ENCODE results near the gene URM1.

Gene URM1

DNA sequence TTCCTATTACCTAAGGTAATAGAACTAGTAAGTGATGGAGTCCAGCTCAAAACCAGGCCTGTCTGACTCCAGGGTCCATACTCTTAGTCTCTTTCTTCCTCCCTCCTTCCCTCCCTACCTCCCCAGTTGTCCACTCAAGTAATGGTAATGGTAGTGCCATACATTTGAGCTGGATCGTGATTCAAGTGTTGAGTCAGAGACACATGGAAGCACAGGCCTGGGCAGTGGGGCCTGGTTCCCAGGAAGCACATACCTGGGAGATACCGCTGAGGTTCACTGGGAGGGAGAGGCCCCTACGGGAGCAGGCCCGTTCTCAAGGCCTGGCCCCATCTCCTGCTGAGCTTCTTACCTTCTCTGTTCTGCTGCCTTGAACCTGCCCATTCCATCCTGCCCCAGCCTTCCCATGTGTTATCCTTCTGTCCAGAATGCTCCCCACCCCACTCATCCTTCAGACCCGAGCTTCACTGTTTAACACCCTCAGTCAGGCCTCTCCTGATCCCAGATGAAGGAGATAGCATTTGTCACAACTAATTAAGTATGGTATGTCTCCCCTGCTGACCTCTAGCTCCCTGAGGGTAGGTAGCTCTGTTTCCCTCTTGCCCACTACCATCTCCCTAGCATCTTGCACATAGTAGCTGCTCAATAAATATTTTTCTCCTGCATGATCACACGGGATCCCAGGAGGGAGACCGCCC is 13.8 kb downstream of the URM1 start:
- H3K4me1 Mint-ChIP-seq (ENCODE audit: low read depth): no peaks in the 10 kb centered on the region
- peaks cover 3% of the 10 kb centered on the region for H3K36me3 Mint-ChIP-seq (ENCODE audit: low read depth)
- no peak for DNase-seq (ENCODE audit: low spot score)
- H3K9me3 Mint-ChIP-seq: no peaks in the 10 kb centered on the region
- H3K27ac Mint-ChIP-seq: no peak overlapping the region
- H3K27me3 Mint-ChIP-seq (ENCODE audit: low read depth): no peaks in the 10 kb centered on the region
- no peak overlapping the region for H3K4me3 Mint-ChIP-seq

DNA sequence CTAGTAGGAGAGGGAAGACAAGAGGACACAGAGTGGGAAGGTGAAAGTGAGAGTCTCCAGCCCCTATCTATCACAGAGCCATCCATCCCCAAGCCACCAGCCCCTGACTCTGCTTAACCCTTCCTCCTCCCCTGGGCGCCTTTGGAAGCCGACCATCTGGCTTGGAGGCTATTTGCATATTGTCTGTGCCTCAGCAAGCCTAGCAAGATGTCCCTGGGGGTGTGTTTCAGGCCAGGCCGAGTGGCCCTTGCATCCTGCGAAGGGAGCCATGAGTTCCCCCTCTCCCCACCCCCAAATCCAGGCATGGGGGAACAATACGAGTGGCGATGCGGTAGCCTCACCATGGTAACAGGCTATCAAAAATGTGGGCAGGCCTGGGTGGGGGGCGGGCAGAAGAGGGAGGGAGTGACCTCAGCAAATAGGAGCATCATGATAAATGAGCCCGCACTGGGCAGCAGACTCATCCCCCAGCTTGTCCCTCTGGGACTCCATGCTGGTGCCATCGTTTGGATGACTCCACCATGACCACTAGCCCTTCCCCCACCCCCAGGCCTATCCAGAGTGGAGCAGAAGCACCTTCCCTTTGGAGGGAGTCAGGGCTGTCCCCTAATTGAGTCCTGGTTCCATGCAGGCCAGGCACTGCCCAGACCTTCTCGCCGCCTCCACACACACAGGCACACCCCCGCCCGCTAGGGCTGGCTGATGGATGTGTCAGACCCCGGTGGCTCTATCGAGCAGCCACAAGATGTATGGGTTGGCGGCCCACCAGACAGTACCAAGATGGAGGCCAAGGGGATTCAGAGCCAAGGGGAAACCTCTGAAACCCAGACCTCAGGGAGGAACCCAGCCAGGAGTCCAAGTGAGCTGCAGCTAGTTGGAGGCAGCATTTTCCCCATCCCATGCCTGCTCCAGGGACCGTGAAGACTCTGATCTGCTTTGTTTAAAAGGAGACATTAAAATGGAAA is 14.6 kb downstream of the URM1 start:
- H3K36me3 Mint-ChIP-seq (ENCODE audit: low read depth): peaks cover 2% of the 10 kb centered on the region
- DNase-seq (ENCODE audit: low spot score): no peak
- H3K27me3 Mint-ChIP-seq (ENCODE audit: low read depth): no peaks in the 10 kb centered on the region
- H3K4me3 Mint-ChIP-seq: no peak overlapping the region
- H3K4me1 Mint-ChIP-seq (ENCODE audit: low read depth): no peaks in the 10 kb centered on the region
- no peak overlapping the region for H3K27ac Mint-ChIP-seq
- H3K9me3 Mint-ChIP-seq: no peaks in the 10 kb centered on the region

- Mint-ChIP-seq H3K4me3 (no peak overlapping the region), H3K27ac (no peak overlapping the region), H3K9me3 (no peaks in the 10 kb centered on the region), H3K27me3 (ENCODE audit: low read depth) (no peaks in the 10 kb centered on the region), H3K4me1 (ENCODE audit: low read depth) (no peaks in the 10 kb centered on the region), H3K36me3 (ENCODE audit: low read depth) (peaks cover 2% of the 10 kb centered on the region)
- DNase-seq (ENCODE audit: low spot score): no peak
Observed at GRCh38 chr9:128388150-128388549, 17.0 kb downstream of the URM1 start.

DNA sequence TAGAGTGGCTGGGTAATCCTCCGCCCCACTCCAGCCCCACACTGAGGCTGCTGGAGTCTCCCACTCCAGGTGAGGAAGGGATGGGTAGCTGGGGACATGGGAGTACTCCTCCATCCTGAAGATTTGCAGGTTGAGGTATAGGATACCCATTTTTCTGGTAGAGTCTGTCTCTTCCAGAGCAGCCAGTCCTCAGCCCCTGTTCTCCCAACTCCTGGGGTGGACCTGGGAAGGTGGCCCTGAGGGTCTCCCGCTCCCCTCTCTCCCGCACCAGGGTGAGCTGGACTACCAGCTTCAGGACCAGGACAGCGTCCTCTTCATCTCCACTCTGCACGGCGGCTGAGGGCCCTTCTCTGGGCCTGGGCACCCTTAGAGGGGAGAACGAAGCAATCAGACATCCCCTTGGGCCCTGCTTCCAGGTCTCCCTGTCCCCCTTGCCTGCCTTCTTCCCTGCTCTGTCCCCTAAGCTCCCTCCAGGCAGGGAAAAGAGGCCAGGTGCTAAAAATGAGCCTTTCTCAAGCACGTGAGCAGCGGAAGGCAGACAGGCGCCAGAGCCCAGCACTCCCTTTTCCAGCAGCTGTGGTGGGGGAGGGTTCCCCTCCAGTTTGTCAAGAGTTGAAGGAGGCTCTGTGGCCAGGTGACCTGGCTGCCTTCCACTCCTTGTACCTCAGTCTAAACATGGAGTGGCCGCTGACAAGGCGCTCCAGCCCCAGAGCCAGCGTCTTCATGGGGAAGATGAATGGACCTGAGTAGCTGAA is 18.4 kb downstream of the URM1 start:
- no peak overlapping the region for H3K4me3 Mint-ChIP-seq
- H3K36me3 Mint-ChIP-seq (ENCODE audit: low read depth): peaks cover 6% of the 10 kb centered on the region
- H3K27me3 Mint-ChIP-seq (ENCODE audit: low read depth): no peaks in the 10 kb centered on the region
- no peaks in the 10 kb centered on the region for H3K4me1 Mint-ChIP-seq (ENCODE audit: low read depth)
- H3K27ac Mint-ChIP-seq: no peak overlapping the region
- no peak for DNase-seq (ENCODE audit: low spot score)
- H3K9me3 Mint-ChIP-seq: no peaks in the 10 kb centered on the region

DNA sequence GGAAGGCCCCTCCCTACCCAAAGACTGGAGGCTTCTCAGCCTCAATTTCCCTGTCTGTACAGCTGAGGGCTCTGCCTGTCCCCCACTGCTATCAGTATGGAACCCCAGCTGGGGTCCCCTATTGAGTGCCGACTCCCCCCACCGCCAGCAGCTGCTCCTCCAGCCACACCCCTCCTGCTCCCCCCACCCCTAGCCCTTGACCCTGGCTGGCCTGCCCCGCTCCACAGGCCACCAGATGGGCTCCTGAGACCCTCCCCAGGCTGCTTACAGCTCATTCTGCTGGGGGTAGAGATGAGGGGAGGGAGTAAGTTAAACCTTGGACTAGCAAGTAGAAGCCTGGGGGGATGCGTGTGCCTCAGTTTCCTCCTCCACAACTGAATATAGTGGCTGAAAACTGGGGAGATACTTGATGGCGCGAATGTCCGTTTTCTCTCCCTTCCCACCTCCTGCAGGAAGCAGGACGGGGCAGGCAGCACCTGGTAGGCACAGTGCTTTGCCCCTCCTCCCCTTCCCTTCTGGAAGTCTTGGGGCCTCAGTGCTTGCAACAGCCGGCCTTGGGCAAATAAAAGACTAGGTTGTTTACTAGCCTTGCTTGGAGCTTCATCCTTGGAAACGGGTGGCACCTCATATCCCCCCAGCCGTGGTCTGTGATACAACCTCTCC is 19.1 kb downstream of the URM1 start:
- no peaks in the 10 kb centered on the region for H3K4me1 Mint-ChIP-seq (ENCODE audit: low read depth)
- DNase-seq (ENCODE audit: low spot score): no peak
- peaks cover 6% of the 10 kb centered on the region for H3K36me3 Mint-ChIP-seq (ENCODE audit: low read depth)
- H3K9me3 Mint-ChIP-seq: no peaks in the 10 kb centered on the region
- H3K27ac Mint-ChIP-seq: no peak overlapping the region
- no peaks in the 10 kb centered on the region for H3K27me3 Mint-ChIP-seq (ENCODE audit: low read depth)
- H3K4me3 Mint-ChIP-seq: no peak overlapping the region

DNA sequence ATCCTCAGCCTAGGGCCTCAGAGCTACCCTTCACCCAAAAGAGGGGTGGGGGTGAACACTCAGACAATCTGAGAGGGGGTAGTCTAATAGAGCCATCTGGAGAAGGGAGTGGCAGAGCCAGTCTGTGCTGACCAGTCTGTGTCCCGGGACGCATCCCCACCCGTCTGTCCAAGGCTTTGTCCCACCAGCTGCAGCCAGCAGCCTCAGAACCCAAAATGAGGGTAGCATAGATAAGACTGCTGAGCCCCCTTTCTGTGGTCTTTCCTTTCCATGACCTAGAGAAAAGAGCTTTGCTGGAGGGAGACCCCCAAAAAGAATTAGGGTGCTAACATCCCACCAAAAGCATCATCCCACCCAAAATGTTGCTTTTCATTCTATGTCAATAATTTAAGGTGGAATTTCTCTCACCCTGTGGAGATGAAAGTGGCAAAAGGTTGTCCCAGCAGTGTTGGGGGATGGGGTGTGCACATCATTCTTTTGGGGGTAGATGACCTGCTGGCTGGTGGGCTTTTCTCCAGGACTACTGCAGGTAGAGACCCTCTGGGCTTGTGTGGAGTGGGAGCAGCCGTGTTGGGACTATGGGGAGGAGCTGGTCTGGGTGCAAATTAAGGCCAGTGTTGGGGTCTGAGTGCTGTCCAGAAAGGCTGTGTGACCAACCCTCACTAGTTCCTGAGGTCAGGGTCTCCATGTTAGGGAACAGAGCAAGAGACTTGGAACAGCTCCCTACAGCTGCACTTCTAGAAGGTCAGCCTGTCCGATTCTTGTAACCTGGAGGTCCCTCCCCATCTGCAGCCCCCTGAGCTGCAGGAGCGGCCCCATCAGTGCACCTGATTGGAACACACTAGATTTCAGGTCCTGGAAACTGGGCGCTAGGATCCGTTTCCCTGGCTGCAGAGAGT is 19.9 kb downstream of the URM1 start:
- H3K4me1 Mint-ChIP-seq (ENCODE audit: low read depth): no peaks in the 10 kb centered on the region
- H3K36me3 Mint-ChIP-seq (ENCODE audit: low read depth): peaks cover 6% of the 10 kb centered on the region
- DNase-seq (ENCODE audit: low spot score): no peak
- no peak overlapping the region for H3K4me3 Mint-ChIP-seq
- H3K27ac Mint-ChIP-seq: no peak overlapping the region
- no peaks in the 10 kb centered on the region for H3K27me3 Mint-ChIP-seq (ENCODE audit: low read depth)
- H3K9me3 Mint-ChIP-seq: no peaks in the 10 kb centered on the region

GRCh38 chr9:128391956-128392301 is 20.8 kb downstream of the URM1 start:
- peaks cover 2% of the 10 kb centered on the region for H3K4me1 Mint-ChIP-seq (ENCODE audit: low read depth)
- no peak overlapping the region for H3K4me3 Mint-ChIP-seq
- H3K27me3 Mint-ChIP-seq (ENCODE audit: low read depth): peaks cover 3% of the 10 kb centered on the region
- H3K27ac Mint-ChIP-seq: no peak overlapping the region
- no peak for DNase-seq (ENCODE audit: low spot score)
- H3K9me3 Mint-ChIP-seq: no peaks in the 10 kb centered on the region
- H3K36me3 Mint-ChIP-seq (ENCODE audit: low read depth): peaks cover 6% of the 10 kb centered on the region

DNA sequence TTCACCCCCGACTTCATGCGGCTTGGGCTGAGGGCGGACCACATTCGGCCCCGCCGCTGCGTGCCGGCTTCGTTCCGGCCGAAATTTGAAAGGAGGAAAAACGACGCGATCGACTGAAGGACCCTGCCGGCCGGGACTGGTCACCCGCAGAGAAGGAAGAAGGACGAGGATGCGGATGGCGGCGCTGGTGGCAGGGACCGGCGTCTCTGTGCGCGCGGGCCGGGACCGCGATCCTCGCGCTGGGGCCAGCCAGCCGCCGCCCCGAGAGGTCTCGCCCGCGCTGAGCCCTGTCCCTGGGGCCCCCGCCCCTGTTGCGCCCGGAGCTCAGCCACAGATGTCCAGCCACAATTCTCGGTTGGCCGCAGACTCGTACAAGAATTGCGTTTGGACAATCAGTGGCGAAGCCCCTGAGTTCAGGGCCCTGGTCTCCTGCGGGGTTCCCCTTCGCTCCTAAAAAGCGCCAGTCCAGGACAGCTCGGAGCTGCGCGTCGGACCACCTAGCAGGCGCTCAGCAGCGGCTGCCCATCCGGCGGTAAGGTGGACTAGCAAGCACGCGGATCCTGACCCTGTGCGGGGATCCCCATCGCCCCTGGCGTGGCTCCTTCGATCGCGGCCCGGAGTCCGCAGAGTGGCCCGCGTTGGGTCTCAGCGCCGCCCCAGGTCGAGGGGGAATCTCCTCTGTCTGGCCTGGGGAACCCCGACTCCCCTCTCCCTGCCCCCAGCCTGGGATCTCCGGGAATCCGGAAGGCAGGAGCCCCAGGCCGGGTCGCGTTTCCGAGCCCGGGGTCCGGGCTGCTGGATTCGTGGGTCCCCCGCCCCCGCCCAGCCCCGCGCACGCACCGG is 21.3 kb downstream of the URM1 start:
- H3K4me1 Mint-ChIP-seq (ENCODE audit: low read depth): peaks cover 3% of the 10 kb centered on the region
- no peak for DNase-seq (ENCODE audit: low spot score)
- no peaks in the 10 kb centered on the region for H3K9me3 Mint-ChIP-seq
- H3K4me3 Mint-ChIP-seq: no peak overlapping the region
- H3K27ac Mint-ChIP-seq: no peak overlapping the region
- peaks cover 6% of the 10 kb centered on the region for H3K36me3 Mint-ChIP-seq (ENCODE audit: low read depth)
- peaks cover 9% of the 10 kb centered on the region for H3K27me3 Mint-ChIP-seq (ENCODE audit: low read depth)

- no peak overlapping the region for H3K27ac Mint-ChIP-seq
- peaks cover 6% of the 10 kb centered on the region for H3K36me3 Mint-ChIP-seq (ENCODE audit: low read depth)
- H3K9me3 Mint-ChIP-seq: no peaks in the 10 kb centered on the region
- H3K4me3 Mint-ChIP-seq: no peak overlapping the region
- peaks cover 3% of the 10 kb centered on the region for H3K4me1 Mint-ChIP-seq (ENCODE audit: low read depth)
- peaks cover 12% of the 10 kb centered on the region for H3K27me3 Mint-ChIP-seq (ENCODE audit: low read depth)
- DNase-seq (ENCODE audit: low spot score): no peak
Observed at GRCh38 chr9:128393145-128393775, 22.1 kb downstream of the URM1 start.

GRCh38 chr9:128393970-128394369 is 22.8 kb downstream of the URM1 start:
- peaks cover 6% of the 10 kb centered on the region for H3K36me3 Mint-ChIP-seq (ENCODE audit: low read depth)
- H3K4me1 Mint-ChIP-seq (ENCODE audit: low read depth): peaks cover 3% of the 10 kb centered on the region
- DNase-seq (ENCODE audit: low spot score): no peak
- no peaks in the 10 kb centered on the region for H3K9me3 Mint-ChIP-seq
- H3K27ac Mint-ChIP-seq: no peak overlapping the region
- peaks cover 12% of the 10 kb centered on the region for H3K27me3 Mint-ChIP-seq (ENCODE audit: low read depth)
- H3K4me3 Mint-ChIP-seq: no peak overlapping the region

GRCh38 chr9:128394379-128395168 is 23.4 kb downstream of the URM1 start:
- Mint-ChIP-seq H3K36me3 (ENCODE audit: low read depth) (peaks cover 6% of the 10 kb centered on the region), H3K27ac (no peak overlapping the region), H3K4me3 (no peak overlapping the region)

More at GRCh38 chr9:128394379-128395168, 23.4 kb downstream of the URM1 start:
- Mint-ChIP-seq H3K27me3 (ENCODE audit: low read depth) (peaks cover 12% of the 10 kb centered on the region), H3K4me1 (ENCODE audit: low read depth) (peaks cover 3% of the 10 kb centered on the region), H3K9me3 (no peaks in the 10 kb centered on the region)
- DNase-seq (ENCODE audit: low spot score): no peak

Data from T-helper 2 cell treated with Interferon-gamma antibody and Interleukin-4, amounts not matched to agents 5 μg/mL and 100 μg/mL, for 36 hours (primary cell).